Measurements from ENCODE around the gene SVOPL. TPM values are rescaled to one million over a fixed set of nuclear protein-coding genes. Genes with fewer than 3 reads are reported as not detected.
"Not testable (repeated sequence)": the region's sequence is repeated elsewhere in the genome, so short reads cannot be mapped to it uniquely, and the experiment has no call there.

Gene SVOPL, protein sequence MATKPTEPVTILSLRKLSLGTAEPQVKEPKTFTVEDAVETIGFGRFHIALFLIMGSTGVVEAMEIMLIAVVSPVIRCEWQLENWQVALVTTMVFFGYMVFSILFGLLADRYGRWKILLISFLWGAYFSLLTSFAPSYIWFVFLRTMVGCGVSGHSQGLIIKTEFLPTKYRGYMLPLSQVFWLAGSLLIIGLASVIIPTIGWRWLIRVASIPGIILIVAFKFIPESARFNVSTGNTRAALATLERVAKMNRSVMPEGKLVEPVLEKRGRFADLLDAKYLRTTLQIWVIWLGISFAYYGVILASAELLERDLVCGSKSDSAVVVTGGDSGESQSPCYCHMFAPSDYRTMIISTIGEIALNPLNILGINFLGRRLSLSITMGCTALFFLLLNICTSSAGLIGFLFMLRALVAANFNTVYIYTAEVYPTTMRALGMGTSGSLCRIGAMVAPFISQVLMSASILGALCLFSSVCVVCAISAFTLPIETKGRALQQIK
- polyA plus RNA-seq (ENCODE audit: insufficient read length in 10 of 10): under 1 TPM in 1 of 10 donors, not detected in 9; 0.22 TPM
- long read RNA-seq, donor 1: 0 reads
- long read RNA-seq, donor 2: 0 reads
- long read RNA-seq, donor 3: 0 reads
- long read RNA-seq, donor 4: 0 reads
- long read RNA-seq, donor 5: 0 reads
- long read RNA-seq, donor 6: 0 reads
- long read RNA-seq, donor 7: 0 reads
- long read RNA-seq, donor 8: 0 reads
- long read RNA-seq, donor 9: 0 reads

DNA sequence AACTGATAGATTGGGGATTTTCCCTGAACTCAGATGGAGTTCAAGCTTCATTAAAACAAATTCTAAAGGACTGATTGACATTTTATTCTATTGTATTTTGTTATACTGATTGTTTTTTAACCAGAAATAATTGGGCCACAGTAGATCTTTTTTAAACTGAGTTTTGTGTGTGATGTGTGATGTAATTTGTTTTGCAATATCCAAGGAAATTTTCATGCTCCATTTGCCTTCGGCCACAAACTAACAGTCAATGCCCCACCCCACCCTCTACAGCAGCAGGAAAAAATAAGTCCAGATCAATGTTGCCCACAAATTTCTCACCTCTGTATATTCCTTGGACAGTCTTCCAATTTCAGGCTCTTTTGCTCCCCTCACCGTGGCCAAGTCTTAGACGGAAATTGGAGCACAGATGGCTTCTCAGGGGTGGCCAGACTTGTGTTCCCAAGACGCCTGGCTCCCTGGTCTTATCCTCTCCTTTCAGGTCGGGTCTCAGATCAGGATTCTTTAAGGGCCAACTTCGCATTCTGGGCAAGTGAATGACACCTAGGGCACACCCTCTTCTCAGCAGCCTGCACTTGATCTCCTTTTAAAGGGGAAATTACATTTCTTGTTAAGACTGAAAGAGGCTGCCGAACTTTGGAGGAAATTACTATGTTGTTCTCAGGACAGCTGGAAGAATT lies at the start of gene SVOPL:
Gene SVOPL, minus strand, starts transcription at position 506 of the 680 bp plus-strand sequence. CDS start 22,317 bp downstream, outside the sequence.
- DNase-seq: no peak

DNA sequence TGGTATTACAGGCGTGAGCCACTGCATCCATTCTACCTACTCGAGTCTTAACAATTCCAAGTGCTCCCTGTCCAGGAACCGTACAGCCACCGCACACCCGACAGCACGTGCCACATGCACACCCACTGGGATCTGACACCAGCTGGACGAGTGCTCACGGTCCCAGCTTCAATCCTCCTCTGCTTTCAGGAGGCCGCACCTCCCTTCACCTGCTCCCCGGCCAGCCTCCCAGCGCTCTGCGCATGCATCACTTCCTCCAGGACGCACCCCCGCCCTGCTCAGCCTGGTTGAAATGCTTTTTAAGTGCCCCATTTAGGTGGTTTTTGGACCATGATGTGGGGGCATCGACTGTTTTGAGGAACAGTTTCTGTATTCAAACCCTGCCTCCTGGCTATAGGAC lies 49.3 kb upstream of the SVOPL start:
- no peak for DNase-seq

DNA sequence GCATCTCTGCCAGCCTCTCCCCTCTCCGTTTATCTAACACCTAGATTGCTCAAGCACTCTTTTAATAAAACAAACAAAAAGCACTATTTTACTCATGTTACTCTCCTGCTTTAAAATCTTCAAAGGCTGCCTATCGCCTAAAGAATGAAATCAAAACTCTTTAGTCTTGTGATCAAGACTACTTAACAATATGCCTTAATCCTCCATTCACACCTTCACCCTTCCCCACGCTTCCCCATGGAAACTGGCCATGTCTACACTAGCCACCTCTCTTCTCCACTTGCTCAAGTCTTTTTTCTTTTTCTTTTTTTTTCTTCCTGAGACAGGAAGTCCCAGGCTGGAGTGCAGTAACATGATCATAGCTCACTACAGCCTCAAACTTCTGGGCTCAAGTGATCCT lies 48.8 kb upstream of the SVOPL start:
- DNase-seq: no peak

DNA sequence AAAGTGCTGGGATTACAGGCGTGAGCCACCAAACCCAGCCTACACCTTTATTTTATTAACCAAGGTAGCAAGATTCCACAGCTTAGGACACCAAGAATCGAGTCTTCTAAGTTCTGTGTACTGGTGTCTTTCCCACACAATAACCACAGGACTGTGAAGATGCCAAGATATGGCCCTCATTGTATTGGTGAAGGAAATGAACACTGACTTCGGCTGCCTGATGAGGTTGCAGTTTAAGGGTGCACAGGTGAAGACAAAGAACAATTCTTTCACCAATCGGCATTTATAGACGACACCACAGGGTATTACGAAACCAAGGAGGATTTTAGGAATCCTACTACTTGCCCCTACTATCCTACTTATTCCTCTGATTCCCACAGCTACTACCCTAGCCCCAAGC lies 47.5 kb upstream of the SVOPL start:
- DNase-seq: no peak

DNA sequence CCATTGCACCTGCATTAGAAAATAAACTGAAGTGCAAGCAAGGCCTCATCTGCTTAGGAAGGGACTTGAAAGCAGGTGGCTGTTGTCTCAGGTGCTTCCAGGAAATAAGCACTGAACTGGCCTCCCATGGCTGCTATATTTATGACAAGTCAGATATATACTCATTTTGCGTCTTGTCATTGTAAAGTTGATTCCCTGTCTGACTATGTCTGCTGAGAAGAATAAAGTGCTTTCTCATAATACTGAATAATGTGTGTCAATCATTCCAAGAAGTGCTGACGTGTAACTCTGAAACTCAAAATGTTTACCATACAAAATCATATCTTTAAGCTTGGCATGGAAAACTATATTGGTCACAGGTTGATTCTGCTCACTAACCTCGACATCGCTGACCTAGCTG lies 44.9 kb upstream of the SVOPL start:
- DNase-seq: no peak

DNA sequence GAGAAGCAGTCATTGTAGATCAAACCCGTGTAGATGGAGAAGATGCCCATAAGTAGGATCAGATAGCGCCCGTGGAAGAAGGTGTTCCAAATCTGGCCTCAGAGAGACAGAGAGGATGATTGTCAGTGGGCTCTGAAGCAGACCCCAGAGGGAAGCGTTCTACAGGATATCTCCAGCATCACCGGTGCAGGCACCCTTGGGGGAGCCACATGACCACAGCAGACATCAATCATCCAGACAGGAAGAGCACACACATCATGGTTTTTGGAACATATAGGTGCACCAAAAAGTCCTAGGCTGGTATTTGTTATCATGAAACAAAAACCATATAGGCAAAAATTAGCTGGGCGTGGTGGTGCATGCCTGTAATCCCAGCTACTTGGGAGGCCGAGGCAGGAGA lies 44.0 kb upstream of the SVOPL start:
- no peak for DNase-seq

DNA sequence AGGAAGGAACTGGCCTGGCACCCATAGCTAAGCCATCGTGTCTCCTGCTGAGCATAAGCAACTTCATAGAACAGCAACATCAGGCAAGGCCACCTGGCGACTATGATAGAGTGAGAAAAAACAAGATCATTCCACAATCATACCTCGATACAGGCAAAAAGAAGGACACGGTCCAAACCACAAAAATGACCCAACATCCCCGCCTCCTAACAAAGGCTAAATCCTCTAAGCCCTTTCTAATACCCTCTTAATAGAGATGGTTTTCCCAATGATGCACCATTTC lies 40.2 kb upstream of the SVOPL start:
- no peak for DNase-seq

DNA sequence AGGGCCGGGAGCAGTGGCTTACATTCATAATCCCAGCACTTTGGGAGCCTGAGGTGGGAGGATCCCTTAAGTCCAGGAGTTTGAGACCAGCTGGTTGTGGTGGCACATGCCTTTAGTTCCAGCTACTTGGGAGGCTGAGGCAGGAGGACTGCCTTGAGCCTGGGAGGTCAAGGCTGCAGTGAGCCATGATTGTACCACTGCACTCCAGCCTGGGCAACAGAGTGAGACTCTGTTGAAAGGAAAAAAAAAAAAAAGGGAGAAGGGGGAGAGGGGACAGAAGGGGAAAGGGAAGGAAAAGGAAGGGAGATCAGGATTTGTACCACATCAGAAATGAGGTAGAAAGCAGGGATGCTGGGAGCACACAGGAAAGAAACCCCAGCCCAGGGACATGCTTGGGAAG lies 38.7 kb upstream of the SVOPL start:
- DNase-seq: no peak

DNA sequence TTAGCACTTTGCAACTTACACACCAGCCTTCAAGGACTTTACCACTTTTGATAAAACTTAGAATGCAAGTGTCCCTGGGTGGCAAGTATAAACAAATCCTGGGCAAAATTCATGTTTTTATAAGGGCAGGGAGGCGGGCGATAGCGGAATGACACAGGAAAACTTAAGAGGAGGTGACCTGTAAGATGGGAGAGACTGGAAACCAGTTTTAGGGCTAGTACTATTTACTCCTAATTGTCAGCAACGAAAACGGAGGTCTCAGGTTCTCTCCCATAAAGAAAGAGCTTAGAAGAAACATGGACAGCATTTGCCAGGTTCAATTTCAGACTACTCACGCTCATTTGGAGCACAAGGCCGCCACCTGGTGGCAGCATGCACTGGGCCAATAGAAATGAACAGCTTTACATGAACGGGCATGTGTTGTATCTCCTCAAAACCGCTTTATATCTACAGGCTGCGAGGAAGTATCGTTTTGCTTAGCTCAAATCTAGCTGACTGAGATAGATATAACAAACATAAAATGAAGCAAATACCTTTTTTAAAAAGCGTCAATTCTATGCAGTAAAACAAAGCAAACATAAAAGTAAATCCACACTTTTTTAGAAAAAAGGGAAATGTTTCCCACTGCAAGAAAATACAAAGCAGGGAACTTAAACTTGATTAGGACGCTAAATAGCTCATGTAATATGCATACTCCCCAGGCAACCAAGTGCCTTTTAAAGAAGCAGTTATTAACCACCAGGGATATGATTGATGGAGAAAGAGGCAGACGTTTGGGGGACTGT lies 37.6 kb upstream of the SVOPL start:
- peak; percentile 72 to 93 (median 87) for DNase-seq

DNA sequence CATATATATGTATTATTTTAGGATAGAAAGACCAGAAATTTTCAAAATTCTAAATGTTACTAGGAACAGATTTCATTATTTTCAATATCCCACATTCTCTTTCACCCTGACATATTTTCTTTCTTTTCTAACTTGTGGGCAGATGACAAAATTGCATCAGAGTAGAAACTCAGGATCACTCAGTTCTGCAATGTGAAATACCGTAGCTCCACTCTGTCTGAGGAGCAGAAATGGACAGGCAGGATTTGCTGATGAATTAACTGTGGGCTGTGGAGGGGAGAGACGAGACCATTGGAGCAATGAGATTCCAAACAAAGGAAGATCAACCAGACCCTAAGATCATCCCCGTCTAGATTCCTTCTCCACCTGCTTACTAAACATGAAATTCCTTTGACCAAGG lies 37.0 kb upstream of the SVOPL start:
- no peak for DNase-seq

DNA sequence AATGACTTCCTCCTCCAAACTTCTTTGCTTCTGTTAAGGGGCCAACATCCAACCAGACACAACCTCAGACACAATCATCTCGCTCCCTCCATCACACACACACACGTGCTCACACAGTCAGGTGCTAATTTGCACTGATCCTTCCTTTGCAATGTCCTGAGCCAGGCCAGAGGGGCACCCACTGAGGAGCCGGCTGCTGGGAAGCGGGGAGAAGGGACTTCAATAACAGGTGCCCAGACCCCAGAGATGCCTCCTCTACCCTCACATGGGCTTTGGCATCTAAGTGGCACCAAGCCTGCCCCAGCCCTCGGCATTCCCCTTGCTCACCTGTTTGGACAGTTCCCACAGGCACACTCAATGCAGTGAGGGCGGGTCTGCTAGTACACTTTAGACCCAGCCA lies 34.2 kb upstream of the SVOPL start:
- DNase-seq: no peak

DNA sequence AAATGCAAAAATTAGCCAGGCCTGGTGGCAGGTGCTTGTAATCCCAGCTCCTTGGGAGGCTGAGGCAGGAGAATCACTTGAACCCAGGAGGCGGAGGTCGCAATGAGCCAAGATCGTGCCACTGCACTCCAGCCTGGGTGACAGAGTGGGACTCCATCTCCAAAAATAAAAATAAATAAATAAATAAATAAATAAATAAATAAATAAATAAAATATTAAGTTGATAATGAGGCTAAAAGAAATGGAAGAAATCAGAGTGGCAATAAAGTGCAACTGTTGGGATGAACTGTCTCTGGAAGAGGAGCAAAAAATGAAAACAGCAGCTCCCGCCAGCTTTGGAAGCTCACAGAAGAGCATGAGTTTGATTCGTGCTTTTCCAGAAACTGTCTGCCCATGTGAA lies 30.6 kb upstream of the SVOPL start:
- not testable (repeated sequence) for DNase-seq

DNA sequence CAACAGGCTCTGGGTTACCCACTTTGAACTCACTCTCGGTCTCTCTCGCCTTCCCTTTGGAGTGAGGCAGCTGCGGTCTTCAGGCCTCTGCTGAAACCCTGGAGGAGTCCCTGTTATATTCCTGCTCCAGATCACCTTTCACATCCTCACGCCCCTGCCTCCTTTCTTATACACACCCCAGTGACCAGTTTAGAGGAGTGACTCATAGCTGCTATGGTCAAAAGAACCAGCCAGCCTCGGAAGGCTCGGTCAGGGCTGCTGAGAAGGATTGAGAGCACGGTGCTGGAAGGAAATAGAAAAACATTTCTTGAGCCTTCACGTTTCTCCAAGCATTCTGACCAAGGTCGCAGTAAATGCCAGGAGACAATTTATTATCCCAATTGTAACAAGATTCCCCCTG lies 28.3 kb upstream of the SVOPL start:
- no peak for DNase-seq

DNA sequence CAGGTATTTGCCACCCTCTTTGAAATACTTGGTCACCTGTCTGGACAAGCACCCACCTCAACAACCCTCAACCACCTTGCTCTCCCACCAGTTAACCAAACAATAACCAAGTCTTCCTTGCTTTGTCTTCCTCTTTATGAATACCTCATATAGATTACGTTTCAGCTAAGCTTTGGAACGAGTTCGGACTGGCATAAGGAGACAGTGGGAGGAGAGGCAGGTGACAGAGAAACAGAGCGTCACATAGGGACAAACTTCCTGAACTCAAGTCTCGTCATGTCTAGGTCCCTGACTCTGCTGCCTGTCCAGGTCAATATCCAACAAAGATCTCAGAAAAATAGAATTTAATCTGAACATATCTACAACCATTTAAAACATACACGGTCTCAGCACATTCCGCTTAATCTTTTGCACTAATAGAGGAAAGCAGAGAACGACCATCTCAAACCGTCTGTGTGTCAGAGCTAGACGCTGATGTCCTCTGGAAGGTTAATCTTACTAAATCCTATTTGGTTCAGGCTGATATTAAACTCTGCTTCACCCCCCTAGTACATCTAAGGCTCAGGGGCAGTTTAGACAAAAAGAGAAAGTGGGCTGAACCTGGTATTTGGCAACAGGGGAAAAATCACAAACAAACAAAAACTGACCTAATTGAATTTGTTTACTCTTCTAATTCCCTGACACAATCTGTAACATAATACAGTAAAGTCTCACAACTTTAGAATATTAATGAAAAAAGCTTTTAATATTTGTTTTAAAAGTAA lies 26.4 kb upstream of the SVOPL start:
- DNase-seq: no peak

DNA sequence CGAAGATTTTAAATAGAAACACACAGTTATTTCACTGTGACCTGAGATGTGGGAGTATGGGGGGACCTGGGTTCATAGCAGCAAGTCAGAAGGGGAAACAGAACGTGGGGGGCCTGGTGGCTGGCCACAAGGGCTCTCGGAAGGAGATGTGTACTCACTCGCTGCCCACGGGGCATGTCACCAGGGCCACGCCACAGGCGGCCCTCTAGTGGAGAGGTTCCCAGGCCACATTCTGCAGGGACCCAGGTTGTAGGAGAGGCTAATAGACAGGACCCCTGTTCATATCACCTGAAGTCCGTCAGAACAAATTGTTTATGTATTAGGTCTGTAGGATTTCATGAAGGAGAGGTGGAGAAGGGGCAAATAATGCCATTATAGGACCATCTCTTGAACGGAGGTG lies 25.1 kb upstream of the SVOPL start:
- no peak for DNase-seq

DNA sequence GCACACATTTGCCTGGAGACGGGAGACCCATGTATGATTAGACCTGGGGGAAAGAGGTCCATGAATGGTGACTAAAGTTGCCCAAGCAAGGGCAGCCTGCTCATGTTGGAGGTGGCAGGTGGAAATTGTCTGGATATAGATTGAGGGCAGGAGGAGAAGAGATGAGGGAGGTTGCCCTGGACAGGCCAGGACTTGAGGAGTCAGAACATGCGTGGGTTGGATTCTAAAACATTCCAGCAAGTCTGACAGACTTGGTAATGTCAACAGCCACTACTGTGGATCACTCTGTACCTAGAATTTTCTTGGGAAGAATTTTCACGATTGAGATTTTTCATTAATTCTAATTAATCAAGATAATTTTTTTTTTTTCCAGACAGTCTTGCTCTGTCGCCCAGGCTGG lies 19.1 kb upstream of the SVOPL start:
- no peak for DNase-seq

DNA sequence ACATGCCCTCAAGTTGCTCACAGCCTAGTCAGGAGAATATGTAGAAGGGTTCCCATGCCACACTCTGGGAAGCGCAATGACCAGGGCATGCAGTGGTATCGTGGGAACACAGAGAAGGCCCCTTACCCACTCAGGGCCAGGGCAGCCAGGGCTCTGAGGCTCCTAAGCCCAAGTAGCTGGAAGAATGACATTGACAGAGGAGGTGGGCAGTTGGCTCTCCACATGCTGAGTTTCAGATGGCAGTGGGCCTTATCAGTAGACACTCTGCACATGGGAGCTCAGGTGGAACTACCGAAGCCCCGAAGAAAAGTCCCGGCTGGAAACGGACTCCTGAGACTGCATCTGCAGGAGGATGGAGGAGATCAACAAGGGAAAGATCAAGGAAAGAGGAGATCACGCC lies 15.7 kb upstream of the SVOPL start:
- DNase-seq: no peak

DNA sequence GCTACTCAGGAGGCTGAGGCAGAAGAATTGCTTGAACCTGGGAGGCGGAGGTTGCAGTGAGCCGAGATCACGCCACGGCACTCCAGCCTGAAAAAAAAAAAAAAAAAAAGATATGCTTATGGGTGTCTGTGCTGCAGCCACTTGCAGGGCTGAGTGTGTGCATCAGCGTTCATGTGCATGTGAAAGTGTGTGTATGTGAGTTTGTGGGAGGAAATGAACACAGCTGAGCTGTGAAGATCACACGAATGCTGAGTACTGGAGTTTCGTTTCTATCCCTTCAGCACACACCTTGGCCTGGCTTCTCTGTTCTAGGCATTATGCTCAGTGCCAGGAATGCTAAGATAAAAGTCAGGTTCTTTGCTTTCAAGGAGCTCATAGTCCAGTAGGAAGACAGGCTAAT lies 12.0 kb upstream of the SVOPL start:
- no peak for DNase-seq

DNA sequence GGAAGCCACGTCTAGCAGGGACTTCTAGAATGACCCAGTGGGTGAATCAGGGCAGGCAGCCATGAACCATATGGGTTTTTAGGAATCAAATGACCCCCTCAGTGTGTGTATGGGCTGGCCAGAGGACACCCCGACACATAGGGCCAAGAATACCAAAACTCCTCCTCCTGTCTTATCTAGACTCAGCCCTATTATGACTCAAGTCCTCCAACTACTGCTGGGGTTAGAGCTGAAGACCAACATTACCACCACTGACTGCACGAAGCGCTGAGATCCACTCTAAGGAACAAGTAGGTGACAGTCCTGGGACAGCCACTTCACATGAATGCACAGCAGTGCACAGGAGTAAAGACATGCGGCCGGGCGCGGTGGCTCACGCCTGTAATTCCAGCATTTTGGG lies 11.5 kb upstream of the SVOPL start:
- no peak for DNase-seq

DNA sequence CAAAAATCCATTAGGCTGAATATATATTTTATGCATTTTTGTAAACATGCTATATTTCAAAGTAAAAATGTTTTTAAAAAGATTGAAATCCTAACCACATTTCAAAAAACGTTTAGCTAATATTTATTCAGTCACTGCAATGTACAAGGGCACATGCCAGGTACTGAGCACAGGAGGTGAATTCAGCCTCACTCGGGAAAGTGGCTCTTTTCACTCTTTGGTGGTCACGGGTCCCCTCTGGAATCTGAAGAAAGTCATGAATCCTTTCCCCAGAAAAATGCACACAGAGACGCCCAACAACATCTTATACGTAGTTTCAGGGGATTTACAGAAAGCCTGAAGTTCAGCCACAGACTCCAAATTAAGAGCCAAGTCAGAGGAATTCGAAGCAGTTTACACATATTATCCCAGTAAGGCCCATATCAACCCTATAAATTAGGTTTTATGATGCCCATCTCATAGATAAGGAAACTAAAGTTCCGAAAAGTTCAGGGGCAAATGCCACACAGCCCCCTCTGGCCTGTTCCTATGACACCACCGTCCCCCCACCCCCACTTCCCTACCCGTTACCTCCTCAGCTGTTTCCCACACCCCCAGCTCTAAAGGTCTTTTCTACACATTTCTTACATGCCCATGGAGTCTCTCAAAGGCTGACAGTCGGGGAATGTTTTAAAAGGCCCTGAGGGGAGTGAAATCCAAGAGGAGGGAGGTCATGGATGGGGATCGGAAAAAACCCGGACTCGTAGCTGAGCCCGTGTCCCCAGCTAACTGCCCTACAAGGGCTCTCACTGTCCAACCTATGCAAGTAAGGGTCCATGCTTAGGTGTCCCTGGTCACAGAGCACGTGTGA lies 9.6 kb upstream of the SVOPL start:
- no peak for DNase-seq

DNA sequence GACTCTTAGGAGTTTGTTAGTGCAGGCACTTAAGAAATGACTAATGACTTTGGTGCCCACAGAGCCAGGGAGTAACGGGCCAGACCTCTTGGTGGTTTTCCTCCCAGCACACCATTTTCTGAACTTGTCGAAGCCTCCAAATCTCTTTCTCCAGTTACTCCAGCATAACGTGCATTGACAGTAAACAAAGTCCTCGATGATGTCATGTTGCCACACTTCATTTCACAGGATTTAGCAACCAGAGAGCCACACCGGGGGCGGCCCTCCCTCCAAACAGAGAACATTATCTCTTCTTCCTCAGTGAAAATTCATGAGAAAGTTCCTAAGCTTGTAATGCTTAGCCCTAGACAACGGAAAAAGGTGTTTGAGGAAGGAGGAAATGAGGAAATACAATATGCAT lies 4.0 kb upstream of the SVOPL start:
- no peak for DNase-seq

Measured in muscle of back (tissue), 13 donors.